NB4 (cell line): ENCODE data around the gene PRMT3.

ENCODE experiments used
- DNase-seq: peaks from one replicate; pipeline ENCODE4 v3.0.0; 2010; ENCODE audit warnings: low read depth
- H3K4me3 ChIP-seq: one replicate; pipeline ENCODE4 v1.5.1; 2011; ENCODE audit warnings: mild to moderate bottlenecking, low read depth, low read length, moderate library complexity
- MYC ChIP-seq: IDR thresholded peaks from 2 replicates; pipeline ENCODE4 v1.6.1; 2011; ENCODE audit warnings: low read depth, low read length
- POLR2A ChIP-seq: IDR thresholded peaks from 2 replicates; pipeline ENCODE4 v1.6.1; 2011; ENCODE audit warnings: mild to moderate bottlenecking; ENCODE audit not compliant: insufficient read length; ENCODE audit errors: extremely low read depth
- TF ChIP-seq, protein P1 (sequence below): IDR thresholded peaks from 2 replicates; pipeline ENCODE4 v1.6.1; 2011; ENCODE audit warnings: low read depth, low read length
- TF ChIP-seq, protein P2 (sequence below): IDR thresholded peaks from one replicate; pipeline ENCODE4 v1.5.1; 2012; ENCODE audit warnings: low read depth, low read length

PRMT3 gene

GRCh38 chr11:20399498-20399897 is 12.0 kb downstream of the PRMT3 start:
- TF ChIP-seq, protein P1, sequence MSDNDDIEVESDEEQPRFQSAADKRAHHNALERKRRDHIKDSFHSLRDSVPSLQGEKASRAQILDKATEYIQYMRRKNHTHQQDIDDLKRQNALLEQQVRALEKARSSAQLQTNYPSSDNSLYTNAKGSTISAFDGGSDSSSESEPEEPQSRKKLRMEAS = no peak
- no peak for TF ChIP-seq MYC
- TF ChIP-seq, protein P2, sequence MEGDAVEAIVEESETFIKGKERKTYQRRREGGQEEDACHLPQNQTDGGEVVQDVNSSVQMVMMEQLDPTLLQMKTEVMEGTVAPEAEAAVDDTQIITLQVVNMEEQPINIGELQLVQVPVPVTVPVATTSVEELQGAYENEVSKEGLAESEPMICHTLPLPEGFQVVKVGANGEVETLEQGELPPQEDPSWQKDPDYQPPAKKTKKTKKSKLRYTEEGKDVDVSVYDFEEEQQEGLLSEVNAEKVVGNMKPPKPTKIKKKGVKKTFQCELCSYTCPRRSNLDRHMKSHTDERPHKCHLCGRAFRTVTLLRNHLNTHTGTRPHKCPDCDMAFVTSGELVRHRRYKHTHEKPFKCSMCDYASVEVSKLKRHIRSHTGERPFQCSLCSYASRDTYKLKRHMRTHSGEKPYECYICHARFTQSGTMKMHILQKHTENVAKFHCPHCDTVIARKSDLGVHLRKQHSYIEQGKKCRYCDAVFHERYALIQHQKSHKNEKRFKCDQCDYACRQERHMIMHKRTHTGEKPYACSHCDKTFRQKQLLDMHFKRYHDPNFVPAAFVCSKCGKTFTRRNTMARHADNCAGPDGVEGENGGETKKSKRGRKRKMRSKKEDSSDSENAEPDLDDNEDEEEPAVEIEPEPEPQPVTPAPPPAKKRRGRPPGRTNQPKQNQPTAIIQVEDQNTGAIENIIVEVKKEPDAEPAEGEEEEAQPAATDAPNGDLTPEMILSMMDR = no peak
- no peak for TF ChIP-seq POLR2A
- no peak for DNase-seq
- no peak overlapping the region for H3K4me3 ChIP-seq

DNA sequence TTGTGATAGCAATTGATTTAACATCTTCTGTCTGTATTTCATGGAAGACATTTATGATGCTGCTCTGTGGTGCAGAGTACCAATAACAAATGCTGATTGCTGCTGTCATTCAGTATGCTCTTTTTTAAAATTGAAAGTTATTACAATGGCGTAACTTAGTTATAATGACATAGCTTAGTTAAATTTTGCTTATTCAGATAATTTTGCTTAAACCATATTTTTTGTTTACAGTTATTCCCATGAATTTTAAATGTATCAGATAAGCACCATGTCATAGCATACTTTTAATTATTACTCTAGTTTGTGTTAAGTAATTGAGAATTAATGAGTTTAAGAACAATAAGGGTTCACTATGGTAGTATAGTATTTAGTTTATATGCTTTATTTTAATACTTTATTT is 15.5 kb downstream of the PRMT3 start:
- no peak overlapping the region for H3K4me3 ChIP-seq
- TF ChIP-seq, protein P2 = no peak
- no peak for TF ChIP-seq MYC
- TF ChIP-seq POLR2A = no peak
- TF ChIP-seq, protein P1 = no peak
- DNase-seq = no peak

DNA sequence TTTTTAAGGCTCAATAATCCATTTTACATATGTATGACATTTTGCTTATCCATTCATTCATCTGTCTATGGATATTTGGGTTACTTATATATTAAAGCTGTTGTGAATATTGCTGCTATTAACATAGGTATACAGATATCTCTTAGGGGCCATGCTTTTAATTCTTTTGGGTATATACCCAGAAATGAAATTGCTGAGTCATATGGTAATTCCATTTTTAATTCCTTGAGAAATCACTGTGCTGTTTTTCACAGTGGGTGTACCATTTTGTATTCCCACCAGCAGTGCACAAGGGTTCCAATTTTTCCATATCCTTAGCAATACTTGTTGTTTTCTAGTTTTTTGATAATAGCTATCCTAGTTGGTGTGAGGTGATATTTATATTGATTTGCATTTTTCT is 19.0 kb downstream of the PRMT3 start:
- TF ChIP-seq, protein P2 = no peak
- TF ChIP-seq MYC (no peak), POLR2A (no peak)
- TF ChIP-seq, protein P1 = no peak
- no peak overlapping the region for H3K4me3 ChIP-seq
- DNase-seq = no peak

GRCh38 chr11:20407344-20407743 is 19.8 kb downstream of the PRMT3 start:
- no peak for DNase-seq
- H3K4me3 ChIP-seq = no peak overlapping the region
- TF ChIP-seq, protein P2 = no peak
- no peak for TF ChIP-seq POLR2A
- TF ChIP-seq, protein P1 = no peak

- no peak for DNase-seq
- TF ChIP-seq POLR2A (no peak), MYC (no peak)
- TF ChIP-seq, protein P2 = no peak
- TF ChIP-seq, protein P1 = no peak
- H3K4me3 ChIP-seq = no peak overlapping the region
Measured at GRCh38 chr11:20415432-20415831, 27.9 kb downstream of the PRMT3 start.

DNA sequence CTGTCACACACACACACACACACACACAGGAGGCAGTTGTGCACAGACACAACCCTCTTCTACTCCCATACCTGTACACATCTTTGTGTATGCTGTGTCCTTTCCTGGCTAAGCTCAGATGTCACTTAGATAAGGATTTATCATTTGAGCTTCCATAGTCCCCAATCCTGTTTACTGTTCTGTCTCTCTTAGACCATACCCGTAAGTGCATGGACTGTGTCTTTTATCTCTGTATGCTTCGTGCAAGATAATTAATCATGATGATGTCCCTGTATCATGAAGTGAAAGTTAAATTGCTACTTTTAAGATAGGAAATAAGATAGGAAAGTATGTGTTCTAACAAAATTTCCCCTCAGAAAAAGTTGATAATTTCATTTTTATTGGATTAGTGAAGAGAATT is 30.3 kb downstream of the PRMT3 start:
- no peak for DNase-seq
- TF ChIP-seq POLR2A (no peak), MYC (no peak)
- TF ChIP-seq, protein P1 = no peak
- TF ChIP-seq, protein P2 = no peak
- H3K4me3 ChIP-seq = no peak overlapping the region
